ENCODE results near the gene STK38. TPM values are rescaled to one million over a fixed set of nuclear protein-coding genes. Genes with fewer than 3 reads are reported as not detected.

STK38 gene
- total and polyA plus RNA-seq, 9 of the 15 experiments (the other 6 are each of a cell fraction or from before 2014, with no cell fraction given) = 5.7 to 28.7 (median 19.5) TPM

- TF ChIP-seq PKNOX1 (IDR thresholded peaks at IDR 0.05) (peak; percentile 51; the same call in 1 of the 2 replicates), AFF1 (IDR thresholded peaks at IDR 0.05; ENCODE audit: low read depth in 1 of 2, partially characterized antibody in 2 of 2) (no peak), ZNF77 (CRISPR knock-in tag; IDR thresholded peaks at IDR 0.05) (no peak), ADNP (tag; IDR thresholded peaks at IDR 0.05) (no peak), DNMT1 (IDR thresholded peaks at IDR 0.05) (no peak), BRF1 (IDR thresholded peaks at IDR 0.05; ENCODE audit: borderline replicate concordance, extremely low read depth, insufficient read length) (no peak)
Measured at GRCh38 chr6:36461646-36462045, 85.6 kb downstream of the STK38 start (continued).

GRCh38 chr6:36460916-36461315, 86.4 kb downstream of the STK38 start:
- ATAC-seq (no peak), DNase-seq (ENCODE audit: extremely low read depth in 1 of 4, low spot score in 3 of 4) (no peak), FAIRE-seq (no peak)
- no peak overlapping the region for H3K4me2 ChIP-seq (ENCODE audit: insufficient read depth, low read length)
- in situ Hi-C loops (cut with MboI) = no loop called here
- H4K20me1 ChIP-seq (replicated peaks; ENCODE audit: control insufficient read depth, insufficient read depth, low read length) = no peaks in the 10 kb centered on the region; the same call in 1 of the 2 replicates
- H3K27ac ChIP-seq (ENCODE audit: extremely low read depth, low read depth, low read length) = no peak overlapping the region
- H3K9me1 ChIP-seq (ENCODE audit: control insufficient read depth, insufficient read depth, low read length) = no peaks in the 10 kb centered on the region
- no peak overlapping the region for H3K4me3 ChIP-seq
- H3K9ac ChIP-seq (ENCODE audit: insufficient read depth in 1 of 2, low read depth in 2 of 2, low read length in 2 of 2) = no peak overlapping the region
- peaks cover 17% of the 10 kb centered on the region for H3K36me3 ChIP-seq (ENCODE audit: control insufficient read depth, insufficient read depth, low read length)
- ChIA-PET POLR2A (interaction anchor here (1.1 to 2.2 kb wide), 2 partner anchors 10 to 16 kb away, joined by 6 to 11 read pairs; no protein-coding TSS in a partner anchor), CTCF (ENCODE audit: low intra/inter-chr PET ratio) (no interaction called here)
- H3K9me3 ChIP-seq (replicated peaks; ENCODE audit: control insufficient read depth, insufficient read depth, low read depth, low read length) = no peaks in the 10 kb centered on the region; the same call in 1 of the 2 replicates
- H3K27me3 ChIP-seq (ENCODE audit: control insufficient read depth in 2 of 2, insufficient read depth in 2 of 2, low read length in 2 of 2) = no peaks in the 10 kb centered on the region
- intact Hi-C loops (cut with micrococcal nuclease) = no loop called here
- no TSS peak for BruUV-seq (replicated peaks)
- no peak overlapping the region for H2AFZ ChIP-seq (ENCODE audit: low read depth, low read length)
- H3K4me1 ChIP-seq (replicated peaks in 1 of 2; ENCODE audit: control insufficient read depth in 2 of 2, insufficient read depth in 2 of 2, low read length in 2 of 2) = peaks cover 0 to 4% of the 10 kb centered on the region in 2 experiments; a peak in 4 of 5 replicates
- H3K79me2 ChIP-seq (ENCODE audit: control insufficient read depth, insufficient read depth, low read length) = peaks cover 89% of the 10 kb centered on the region
- TF ChIP-seq HBP1 (CRISPR knock-in tag; IDR thresholded peaks at IDR 0.05) = no peak
- TF ChIP-seq BRD4 (IDR thresholded peaks at IDR 0.05) = no peak
- TF ChIP-seq MXD1 (CRISPR knock-in tag; IDR thresholded peaks at IDR 0.05; ENCODE audit: borderline replicate concordance, poor library complexity, severe bottlenecking) = no peak
- no peak for TF ChIP-seq CREM (IDR thresholded peaks at IDR 0.05; ENCODE audit: low read depth)
- TF ChIP-seq E4F1 (CRISPR knock-in tag; IDR thresholded peaks at IDR 0.05; ENCODE audit: borderline replicate concordance) = no peak

All from K562 (cell line).